A172 (cell line): ENCODE results near the gene TMEM9B. TPM values are rescaled to one million over a fixed set of nuclear protein-coding genes. Genes with fewer than 3 reads are reported as not detected.
"Not testable (repeated sequence)": the region's sequence is repeated elsewhere in the genome, so short reads cannot be mapped to it uniquely, and the experiment has no call there.

Experiments
- DNase-seq: peaks from one replicate; pipeline ENCODE4 v3.0.0-alpha.2; 2015; ENCODE audit warnings: low spot score
- total RNA-seq: library from RNA; depleted of rRNA; stranded (reverse); fragments of >200 nt; shearing (Covaris generic); gene quantifications from 2 replicates; pipeline ENCODE4 v1.2.3, GENCODE V29; 2014; rRNA removed

Gene TMEM9B
- total RNA-seq, result 61.6 and 66.5 TPM in 2 replicates

DNA sequence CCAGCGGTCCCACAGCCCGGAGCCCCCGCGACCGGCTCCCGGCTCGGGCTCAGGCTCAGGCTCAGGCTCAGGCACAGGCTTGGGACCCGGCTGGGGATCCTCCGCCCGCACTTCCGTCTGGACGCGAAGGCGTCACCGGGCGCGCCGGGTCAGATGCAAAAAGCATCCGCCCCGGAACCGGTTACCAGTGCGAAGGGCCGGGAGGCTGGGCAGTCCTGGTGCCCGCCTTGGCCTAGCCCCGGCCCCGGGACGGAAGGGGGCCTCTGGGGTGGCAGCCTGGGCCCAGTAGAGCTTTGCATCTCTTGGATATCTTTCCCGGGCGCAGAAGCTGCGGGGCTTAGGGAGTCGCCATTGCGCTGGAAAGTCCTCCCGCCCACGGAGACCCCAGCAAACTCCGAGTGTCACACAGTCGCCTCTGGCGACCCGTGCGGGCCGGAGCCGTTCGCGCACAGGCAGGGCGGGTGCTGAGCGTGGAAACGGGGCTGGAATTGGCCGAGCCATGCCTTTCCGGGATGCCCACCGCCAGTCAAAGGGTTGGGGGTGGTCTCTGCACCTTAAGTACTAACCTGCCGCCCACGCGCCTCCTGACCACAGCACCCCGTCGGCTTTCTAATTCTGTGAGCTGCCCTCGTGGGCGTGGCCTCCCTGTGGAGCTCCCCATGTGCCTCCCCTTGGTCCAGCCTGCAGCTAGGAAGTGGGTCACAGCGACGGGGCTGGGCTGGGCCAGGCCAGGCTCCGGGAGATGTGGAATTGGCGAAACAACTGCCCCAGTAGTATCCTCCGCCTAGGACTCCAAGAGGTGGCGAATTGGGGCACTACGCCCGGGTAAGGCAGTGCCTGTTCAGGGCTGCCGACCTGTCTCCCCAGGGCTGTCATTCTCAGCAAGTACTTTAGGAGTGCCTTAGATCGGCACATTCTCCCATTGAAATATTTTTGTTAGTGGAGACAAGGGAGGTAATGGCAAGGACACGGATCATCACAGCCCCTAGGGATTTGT is at the start of gene TMEM9B:
Gene TMEM9B (minus strand): TSS at position 119 of the 997 bp plus-strand sequence. CDS start 129 bp downstream, outside the sequence.
- DNase-seq, result peak; percentile 86

GRCh38 chr11:9013373-9013772 is 49.1 kb upstream of the TMEM9B start:
- DNase-seq, result no peak

DNA sequence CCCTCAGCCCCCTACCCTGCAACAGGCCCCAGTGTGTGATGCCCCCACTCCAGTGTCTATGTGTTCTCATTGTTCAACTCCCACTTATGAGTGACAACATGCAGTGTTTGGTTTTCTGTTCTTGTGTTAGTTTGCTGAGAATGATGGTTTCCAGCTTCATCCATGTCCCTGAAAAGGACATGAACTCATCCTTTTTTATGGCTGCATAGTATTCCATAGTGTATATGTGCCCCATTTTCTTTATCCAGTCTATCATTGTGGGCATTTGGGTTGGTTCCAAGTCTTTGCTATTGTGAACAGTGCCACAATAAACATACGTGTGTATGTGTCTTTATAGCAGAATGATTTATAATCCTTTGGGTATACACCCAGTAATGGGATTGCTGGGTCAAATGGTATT is 45.3 kb upstream of the TMEM9B start:
- DNase-seq, result not testable (repeated sequence)

- DNase-seq, result no peak
These were observed 44.4 kb upstream of the TMEM9B start for GRCh38 chr11:9008661-9009060.

DNA sequence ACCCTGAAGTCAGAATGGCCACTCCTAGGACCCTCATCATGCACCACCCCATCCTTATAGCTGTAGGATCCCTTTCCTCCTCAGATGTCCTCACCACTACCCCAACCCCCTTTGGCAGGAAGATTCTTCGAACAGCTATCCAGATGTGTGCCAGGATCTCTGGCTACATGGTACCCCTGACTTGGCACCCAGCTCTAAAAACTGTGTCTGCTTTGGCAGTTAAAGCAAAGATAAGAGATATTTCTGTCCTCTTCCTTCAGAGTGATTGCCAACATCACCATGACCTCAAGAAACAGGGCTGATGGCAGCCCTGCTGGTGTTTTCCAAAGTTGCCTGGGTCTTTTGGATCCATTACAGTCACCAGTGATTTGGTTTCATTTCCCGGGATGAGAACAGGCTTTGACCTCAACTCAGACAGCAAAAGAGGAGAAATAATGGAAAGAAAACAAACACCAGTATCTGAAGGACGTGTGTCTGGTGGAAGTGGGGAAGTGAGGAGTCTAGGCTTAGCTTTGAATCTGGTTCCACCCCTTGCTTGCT is 43.8 kb upstream of the TMEM9B start:
- DNase-seq, result no peak

GRCh38 chr11:9005087-9005486 is 40.8 kb upstream of the TMEM9B start:
- DNase-seq, result no peak

DNA sequence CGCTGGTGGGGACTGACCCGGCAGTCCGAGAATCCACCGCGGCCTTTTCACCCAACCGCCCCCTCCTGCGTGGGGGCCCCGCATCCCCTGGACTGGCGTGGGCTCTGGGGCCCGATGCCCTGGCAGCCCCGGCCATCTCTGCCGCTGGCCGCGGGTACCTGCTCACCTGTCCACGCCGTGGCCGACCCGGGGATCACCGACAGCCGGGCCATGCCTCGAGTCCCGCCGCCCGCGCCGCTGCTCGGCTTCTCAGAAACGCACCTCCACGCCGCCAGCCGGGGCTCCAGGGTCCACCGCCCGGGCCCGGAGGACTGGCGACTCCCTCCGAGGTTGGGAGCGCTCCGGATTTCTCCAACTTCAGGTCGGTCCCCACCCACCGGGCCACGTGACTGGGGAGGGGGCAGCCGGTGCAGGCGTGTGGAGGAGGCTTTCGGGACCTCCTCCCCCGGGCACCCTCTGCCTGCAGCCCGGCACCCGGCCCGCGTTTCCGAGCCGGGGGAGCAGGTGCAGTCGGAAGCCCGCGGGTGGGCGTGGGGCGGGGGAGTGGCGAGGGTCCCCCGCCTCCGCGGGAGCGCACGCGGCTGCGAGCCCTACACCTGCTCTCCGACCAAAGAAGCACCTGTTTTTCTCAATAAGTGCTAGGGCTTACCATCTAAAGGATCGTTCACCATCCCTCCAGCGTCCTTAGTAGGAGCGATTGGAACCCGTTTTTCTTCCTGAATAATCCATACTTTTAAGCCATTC is 40.1 kb upstream of the TMEM9B start:
- DNase-seq, result no peak

GRCh38 chr11:9003573-9004182 is 39.4 kb upstream of the TMEM9B start, which contains the start of gene NRIP3:
Gene NRIP3, minus strand, starts transcription at chr11:9004001. Its CDS starts 66 bp downstream, at chr11:9003935.
- peak; percentile 45 for DNase-seq

GRCh38 chr11:9002920-9003572 is 38.8 kb upstream of the TMEM9B start:
- no peak for DNase-seq

DNA sequence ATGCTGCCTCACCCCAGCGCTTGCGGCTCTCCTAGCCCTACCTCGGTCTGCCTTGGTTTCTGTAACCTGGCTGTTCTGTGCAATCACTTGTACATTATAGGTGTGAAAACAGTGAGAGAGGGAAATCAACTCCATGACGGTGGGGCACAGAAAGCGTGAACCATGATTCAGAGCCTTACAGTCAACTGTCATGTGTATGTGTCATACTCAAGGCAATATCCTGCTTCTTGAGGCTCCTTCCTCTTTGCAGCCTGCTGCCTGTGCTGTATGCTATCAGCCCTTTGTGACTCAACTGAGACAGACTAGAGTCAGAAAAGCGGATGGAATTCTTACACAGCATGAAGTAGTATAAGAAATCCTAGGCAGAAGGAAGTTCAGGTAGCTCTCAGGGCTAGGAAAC is 37.5 kb upstream of the TMEM9B start:
- peak; percentile 86 for DNase-seq

DNA sequence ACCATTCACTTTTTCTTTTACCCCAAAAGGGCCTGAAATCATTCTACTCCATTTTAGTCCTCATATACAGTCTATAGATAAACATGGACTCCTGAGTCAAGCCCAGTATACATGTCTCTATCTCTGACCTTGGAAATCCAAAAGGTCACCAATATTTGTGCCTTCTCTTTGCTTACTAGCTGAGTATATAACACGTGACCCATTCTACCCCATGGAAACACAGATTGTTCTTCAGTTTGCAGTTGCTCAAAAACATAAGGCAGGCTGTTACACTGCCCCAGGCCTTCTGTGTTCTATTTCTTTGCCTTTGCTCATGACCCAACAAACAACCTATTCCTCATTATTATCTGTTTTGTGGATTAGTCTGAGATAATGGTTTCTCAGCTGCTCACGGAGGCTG is 33.8 kb upstream of the TMEM9B start:
- no peak for DNase-seq

- no peak for DNase-seq
These were observed 33.2 kb upstream of the TMEM9B start for GRCh38 chr11:8997451-8997850.

DNA sequence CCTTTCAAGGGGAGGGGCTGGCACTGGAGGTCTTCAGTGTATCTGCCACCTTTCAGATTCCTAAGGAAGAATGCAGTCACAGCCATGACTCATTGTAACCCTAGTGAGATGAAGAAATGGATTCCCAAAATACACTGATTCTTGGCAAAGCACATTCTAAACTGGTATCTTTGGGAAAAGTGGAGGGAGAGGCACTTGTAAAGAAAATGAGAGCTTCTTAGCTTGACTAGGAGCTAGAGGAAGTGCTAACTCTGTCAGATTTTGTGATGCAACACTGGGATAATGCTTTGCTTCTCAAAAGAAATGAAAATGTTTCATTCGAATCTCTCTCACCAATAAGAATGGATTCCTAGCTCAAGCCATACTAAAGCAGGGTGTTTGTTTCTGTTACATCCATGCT is 25.2 kb upstream of the TMEM9B start:
- DNase-seq, result peak; percentile 45

DNA sequence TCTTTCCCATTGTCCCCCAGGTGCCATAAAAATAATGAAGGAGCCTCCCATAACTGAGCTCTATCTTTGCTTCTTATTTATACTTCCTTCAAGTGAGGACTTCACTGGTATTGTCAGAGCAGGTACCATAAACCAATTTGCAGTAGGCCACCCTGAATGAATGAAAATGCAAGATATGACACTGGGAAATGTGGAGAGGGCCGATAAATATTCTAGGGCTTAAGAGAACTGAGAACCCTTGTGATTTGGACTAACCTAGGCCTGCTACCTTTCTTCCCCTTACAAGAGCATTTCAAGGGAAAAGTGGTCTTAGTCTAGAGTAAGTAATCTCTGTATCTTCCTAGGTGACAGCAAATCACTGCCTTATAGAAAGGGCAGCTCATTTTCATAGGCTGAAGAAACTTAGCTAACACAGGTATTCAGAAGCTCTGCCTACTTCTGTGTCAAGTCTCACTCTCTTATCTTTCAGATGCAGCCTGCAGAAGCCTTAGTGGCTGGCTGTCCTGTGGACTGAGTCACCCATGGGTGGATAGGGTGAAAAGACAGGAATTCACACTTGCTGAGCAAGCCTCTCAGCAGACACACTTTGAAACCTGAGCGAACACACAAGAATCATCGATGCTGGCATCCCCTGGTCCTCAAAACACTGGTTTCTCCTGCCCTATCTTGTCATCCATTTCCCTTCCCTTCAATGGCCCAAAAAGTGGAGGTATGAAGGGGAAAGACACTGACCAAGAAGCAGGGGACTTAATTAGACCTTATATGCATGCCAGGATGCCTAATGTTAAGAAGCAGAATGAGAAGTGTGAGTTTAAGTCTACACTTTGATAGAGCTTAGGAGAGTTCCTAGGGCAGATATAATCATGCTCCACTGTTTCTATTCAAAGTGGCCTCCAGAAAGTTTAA is 24.3 kb upstream of the TMEM9B start:
- DNase-seq, result peak; percentile 52

DNA sequence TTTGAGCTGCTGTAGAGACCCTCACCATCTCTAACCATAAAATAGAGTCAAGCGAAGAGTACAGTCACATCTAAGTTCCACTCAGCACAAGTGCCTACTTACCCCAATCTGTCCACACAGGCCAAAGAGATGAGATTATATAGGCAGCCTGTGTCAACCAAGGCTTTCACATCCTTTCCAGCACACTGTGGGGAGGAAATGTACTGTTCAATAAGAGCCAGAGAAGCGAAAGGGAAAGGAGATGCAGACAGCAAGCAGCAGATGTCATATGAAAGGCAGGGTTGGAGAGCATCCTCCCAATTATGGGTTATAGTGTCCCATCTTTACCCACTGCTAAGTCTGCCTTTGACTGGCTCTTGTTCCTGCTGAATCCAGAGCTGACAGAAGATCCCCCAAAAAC is 23.2 kb upstream of the TMEM9B start:
- no peak for DNase-seq

GRCh38 chr11:8986772-8987171 is 22.5 kb upstream of the TMEM9B start:
- DNase-seq, result not testable (repeated sequence)

GRCh38 chr11:8985462-8985861 is 21.2 kb upstream of the TMEM9B start:
- no peak for DNase-seq

GRCh38 chr11:8983552-8983951 is 19.3 kb upstream of the TMEM9B start:
- no peak for DNase-seq

GRCh38 chr11:8980485-8980884 is 16.2 kb upstream of the TMEM9B start:
- no peak for DNase-seq

- DNase-seq, result not testable (repeated sequence)
These were observed 15.1 kb upstream of the TMEM9B start for GRCh38 chr11:8979365-8979764.
